ENCODE results near the gene CNNM3. TPM values are rescaled to one million over a fixed set of nuclear protein-coding genes. Genes with fewer than 3 reads are reported as not detected.

Gene CNNM3
- total RNA-seq, 2 donors from 2014 or later, result 17.9 to 22.0 TPM

DNA sequence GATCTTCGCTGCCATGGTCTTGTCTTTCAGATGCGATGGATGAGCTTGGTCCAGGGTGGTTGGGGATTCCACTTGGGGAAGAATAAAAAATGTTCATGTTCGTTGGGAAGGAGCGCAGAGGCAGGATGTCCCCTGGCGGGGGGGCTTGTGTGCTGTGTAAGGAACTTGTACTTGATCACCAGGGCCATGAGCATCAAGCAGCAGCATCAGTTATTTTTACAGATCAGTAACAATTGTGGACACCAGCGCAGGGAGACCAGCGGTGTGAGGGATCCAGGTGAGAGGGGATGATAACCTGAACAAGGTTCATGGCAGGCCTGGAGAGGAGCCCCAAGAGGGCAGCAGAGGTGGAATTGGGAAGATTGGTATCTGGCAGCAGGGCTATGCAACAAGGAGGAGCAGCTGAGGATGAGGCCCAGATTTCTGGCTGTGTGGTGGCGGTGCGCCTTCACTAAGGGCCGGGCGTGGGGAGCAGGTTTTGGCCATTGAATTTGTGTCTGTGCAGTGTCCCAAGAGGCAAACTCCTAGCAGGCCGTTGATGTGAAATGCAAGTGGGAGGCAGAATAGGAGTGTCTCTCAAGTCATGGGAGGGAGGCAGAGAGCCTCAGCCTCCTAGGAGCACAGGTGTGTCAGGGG lies 3.9 kb downstream of the CNNM3 start:
- no peak for ATAC-seq (replicated peaks)
- Mint-ChIP-seq H3K36me3 (ENCODE audit: low read depth) (peaks cover 48% of the 10 kb centered on the region), H3K4me3 (peak overlapping the region; percentile 84), H3K4me1 (peaks cover 37% of the 10 kb centered on the region), H3K27ac (peak overlapping the region; percentile 78), H3K9me3 (no peaks in the 10 kb centered on the region), H3K27me3 (no peaks in the 10 kb centered on the region)

DNA sequence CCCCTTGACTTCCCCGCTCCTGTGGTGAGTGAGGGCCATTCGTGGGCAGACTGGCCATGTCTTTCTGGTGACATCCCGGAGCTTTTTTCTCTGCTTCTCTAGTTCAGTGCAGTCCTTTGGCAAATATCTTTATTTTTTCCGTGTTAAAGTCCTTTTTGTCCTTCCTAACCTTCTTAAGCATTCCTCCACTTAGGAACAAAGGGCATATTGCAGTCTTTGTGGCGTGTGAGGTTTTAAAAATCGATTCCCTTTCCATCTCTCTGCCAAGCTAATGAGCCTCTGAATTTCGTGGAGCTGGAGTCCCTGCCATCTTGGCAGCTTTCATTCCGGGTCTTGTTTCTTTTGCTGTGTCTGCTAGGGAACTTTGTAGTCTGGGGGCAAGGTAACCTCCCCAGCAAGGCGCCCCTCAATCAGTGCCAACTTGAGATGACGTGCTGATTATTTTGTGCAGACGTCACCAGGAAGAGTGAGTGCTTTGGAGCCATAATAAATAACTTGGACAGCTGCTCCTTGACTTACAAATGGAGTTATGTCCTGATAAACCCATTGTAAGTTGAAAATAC lies 5.1 kb downstream of the CNNM3 start:
- Mint-ChIP-seq H3K4me3 (no peak overlapping the region), H3K9me3 (no peaks in the 10 kb centered on the region), H3K27me3 (no peaks in the 10 kb centered on the region), H3K36me3 (ENCODE audit: low read depth) (peaks cover 56% of the 10 kb centered on the region), H3K27ac (peak overlapping the region; percentile 78), H3K4me1 (peaks cover 32% of the 10 kb centered on the region)
- no peak for ATAC-seq (replicated peaks)

DNA sequence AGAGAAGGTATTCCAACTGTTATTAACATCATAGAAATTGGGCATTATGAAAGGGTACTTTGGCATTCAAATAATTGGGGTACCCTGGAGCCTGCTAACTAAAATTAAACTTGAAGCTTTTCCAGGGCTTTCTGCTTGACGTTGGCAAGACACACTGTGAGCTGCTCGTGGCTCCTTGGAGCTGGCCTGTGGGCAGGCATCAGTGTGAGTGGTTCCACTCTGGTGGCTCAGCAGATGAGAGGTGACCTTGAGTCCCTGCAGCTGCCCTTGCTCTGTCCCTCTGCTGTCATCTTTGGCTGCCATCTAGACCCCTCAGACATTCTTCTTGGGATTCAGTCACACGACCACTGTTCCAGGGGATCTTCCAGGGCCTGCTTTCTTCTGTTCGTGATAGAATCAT lies 6.7 kb downstream of the CNNM3 start:
- Mint-ChIP-seq H3K9me3 (no peaks in the 10 kb centered on the region), H3K27ac (peak overlapping the region; percentile 43), H3K4me3 (no peak overlapping the region), H3K36me3 (ENCODE audit: low read depth) (peaks cover 65% of the 10 kb centered on the region), H3K4me1 (peaks cover 30% of the 10 kb centered on the region), H3K27me3 (no peaks in the 10 kb centered on the region)
- no peak for ATAC-seq (replicated peaks)

DNA sequence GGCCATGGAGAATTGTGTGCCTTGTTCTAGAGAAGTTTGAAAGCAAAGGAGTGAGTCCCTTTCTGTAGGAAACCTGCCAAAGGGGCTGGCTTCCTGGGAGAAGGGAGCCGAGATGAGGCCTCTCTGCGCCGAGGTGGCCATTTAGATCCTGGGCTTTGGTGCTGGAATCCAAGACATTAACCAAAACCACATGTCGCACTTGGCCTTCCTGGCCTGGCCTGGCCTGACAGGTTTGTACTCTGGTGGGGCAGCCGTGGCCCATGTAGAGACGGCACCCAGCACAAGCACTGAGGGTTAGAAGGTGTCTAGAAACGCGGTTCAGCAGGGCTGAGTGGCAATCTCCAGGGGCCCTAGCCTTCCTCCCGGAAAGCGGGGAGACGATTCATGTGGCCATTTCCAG lies 7.1 kb downstream of the CNNM3 start:
- no peaks in the 10 kb centered on the region for H3K9me3 Mint-ChIP-seq

DNA sequence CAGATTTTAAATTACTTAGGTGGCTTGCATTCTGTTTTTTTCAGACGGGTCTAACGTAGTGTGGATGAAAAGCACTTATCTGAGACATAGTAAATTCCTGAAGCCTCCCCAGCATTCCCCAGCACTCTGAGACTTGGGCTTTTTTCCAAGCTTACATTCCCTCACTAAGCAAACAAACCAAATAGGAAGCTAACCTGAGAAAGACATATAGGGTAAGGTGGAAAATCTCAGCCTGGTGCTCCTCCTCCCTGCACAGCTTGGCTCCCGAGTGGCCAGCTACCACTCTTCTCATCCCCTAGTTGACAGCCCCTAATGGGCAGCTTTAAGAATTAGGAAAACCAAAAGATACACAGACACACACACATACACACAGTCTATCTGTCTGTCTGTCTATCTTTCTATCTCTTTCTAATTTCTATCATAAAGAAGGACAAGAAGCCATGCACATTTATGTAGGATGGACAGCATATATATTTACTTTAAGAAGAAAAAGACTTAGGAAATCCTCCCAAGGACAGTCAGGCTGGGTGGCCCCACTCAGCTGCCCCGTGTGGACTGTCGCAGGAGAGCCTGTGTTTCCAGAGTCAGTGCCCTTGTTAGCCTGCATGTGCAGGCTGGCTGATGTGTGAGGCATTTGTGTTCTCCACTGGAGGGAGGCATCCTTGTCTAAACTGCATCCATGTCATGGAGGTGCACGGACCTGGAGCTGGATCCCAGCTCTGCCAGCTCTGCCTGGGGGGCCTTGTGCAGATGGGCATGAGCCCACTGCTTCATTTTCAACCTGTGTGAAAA lies 8.2 kb downstream of the CNNM3 start:
- H3K27ac Mint-ChIP-seq, result peak overlapping the region; percentile 5
- ATAC-seq (replicated peaks), result no peak
- no peaks in the 10 kb centered on the region for H3K9me3 Mint-ChIP-seq
- H3K4me1 Mint-ChIP-seq, result peaks cover 15% of the 10 kb centered on the region
- H3K36me3 Mint-ChIP-seq (ENCODE audit: low read depth), result peaks cover 65% of the 10 kb centered on the region
- no peak overlapping the region for H3K4me3 Mint-ChIP-seq
- no peaks in the 10 kb centered on the region for H3K27me3 Mint-ChIP-seq

More for the DNA sequence above, 7.1 kb downstream of the CNNM3 start:
- Mint-ChIP-seq H3K4me3 (no peak overlapping the region), H3K4me1 (peaks cover 26% of the 10 kb centered on the region), H3K27ac (no peak overlapping the region), H3K27me3 (no peaks in the 10 kb centered on the region), H3K36me3 (ENCODE audit: low read depth) (peaks cover 65% of the 10 kb centered on the region)
- ATAC-seq (replicated peaks), result no peak

DNA sequence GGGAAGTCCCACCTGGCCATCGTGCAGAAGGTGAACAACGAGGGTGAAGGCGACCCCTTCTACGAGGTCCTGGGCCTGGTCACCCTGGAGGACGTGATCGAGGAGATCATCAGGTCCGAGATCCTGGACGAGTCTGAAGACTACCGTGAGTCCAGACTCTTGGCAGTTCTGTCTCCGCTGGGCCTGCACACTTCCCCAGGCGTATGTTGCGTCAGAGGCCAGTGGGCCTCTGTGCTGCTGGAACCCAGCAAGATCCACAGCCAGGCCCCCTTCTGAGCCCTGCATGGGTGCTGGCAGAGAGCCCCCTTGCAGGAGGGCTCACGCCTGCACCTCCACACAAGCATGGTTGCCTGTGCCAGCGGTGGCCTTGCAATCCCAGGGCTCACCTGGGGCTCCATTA lies 9.0 kb downstream of the CNNM3 start:
- Mint-ChIP-seq H3K27ac (no peak overlapping the region), H3K9me3 (no peaks in the 10 kb centered on the region)
- ATAC-seq (replicated peaks), result no peak

DNA sequence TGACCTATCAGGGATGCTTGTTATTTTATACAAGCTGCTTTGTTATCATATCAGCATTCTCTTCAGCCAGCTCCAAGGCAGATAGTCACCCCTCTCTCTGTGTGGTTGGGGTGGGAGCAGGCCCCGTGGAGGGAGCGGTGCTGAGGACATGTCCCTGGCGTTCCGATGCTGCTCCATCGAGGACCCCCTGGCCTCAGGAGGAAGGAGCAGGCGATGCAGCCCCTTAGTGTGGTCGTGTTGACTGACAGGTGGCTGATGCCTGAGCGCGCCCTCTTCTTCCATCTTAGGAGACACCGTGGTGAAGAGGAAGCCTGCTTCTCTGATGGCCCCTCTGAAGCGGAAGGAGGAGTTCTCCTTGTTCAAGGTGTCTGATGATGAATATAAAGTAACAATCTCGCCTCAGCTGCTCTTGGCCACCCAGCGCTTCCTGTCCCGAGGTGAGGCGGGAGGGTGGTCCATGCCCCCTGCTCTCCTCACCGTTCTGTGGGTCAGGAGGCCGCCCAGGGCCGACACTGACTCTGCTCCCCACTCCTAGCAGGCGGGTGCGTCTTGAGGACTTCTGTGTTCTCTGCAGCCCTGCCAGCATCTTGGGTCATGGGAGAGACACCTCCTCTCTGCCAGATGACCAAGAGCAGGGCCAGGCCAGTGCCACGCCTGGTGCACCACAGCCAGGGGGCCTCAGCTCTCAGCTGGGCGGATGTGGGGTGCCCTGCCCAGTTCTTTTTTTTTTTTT lies 10.6 kb downstream of the CNNM3 start:
- no peak overlapping the region for H3K27ac Mint-ChIP-seq
- peaks cover 79% of the 10 kb centered on the region for H3K36me3 Mint-ChIP-seq (ENCODE audit: low read depth)
- no peak for ATAC-seq (replicated peaks)

More for the DNA sequence above, 9.0 kb downstream of the CNNM3 start:
- peaks cover 67% of the 10 kb centered on the region for H3K36me3 Mint-ChIP-seq (ENCODE audit: low read depth)
- no peaks in the 10 kb centered on the region for H3K27me3 Mint-ChIP-seq
- H3K4me3 Mint-ChIP-seq, result no peak overlapping the region
- H3K4me1 Mint-ChIP-seq, result peaks cover 8% of the 10 kb centered on the region

DNA sequence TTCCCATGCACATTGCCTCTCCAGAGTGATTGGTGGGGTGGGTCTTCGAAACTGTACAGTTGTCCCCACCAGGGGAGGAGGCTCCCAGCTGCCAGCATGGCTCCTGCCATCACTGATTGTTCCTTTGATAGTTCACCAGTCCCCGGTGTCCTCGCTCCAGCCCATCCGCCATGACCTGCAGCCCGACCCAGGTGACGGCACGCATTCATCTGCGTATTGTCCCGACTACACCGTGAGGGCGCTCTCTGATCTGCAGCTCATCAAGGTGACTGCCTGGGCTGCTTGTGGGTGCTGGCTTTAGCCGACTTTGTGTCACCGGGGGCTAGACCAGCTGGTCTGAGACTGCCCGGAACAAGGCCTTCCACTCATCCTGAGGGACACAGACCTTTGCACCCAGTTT lies 12.4 kb downstream of the CNNM3 start:
- ATAC-seq (replicated peaks), result no peak
- Mint-ChIP-seq H3K4me1 (no peaks in the 10 kb centered on the region), H3K36me3 (ENCODE audit: low read depth) (peaks cover 89% of the 10 kb centered on the region), H3K9me3 (no peaks in the 10 kb centered on the region), H3K4me3 (no peak overlapping the region), H3K27me3 (no peaks in the 10 kb centered on the region), H3K27ac (peak overlapping the region; percentile 13)

More for the DNA sequence above, 10.6 kb downstream of the CNNM3 start:
- Mint-ChIP-seq H3K4me3 (no peak overlapping the region), H3K4me1 (no peaks in the 10 kb centered on the region), H3K9me3 (no peaks in the 10 kb centered on the region), H3K27me3 (no peaks in the 10 kb centered on the region)

DNA sequence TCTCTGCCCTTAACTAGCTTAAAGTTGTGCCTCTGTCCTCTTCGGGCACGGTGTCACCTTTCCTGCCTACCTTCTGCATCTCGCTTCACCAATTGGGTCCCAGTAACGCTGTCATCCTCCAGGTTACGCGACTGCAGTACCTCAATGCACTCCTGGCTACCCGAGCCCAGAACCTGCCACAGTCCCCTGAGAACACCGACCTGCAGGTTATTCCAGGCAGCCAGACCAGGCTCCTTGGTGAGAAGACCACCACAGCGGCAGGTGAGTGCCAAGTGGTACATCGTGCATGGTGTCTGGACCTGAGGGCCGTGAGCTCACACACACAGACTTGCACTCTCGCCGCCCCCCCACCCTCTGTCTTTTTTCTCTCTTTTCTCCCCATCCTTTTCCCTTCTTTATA lies 12.8 kb downstream of the CNNM3 start:
- no peaks in the 10 kb centered on the region for H3K9me3 Mint-ChIP-seq
- H3K27me3 Mint-ChIP-seq, result no peaks in the 10 kb centered on the region

DNA sequence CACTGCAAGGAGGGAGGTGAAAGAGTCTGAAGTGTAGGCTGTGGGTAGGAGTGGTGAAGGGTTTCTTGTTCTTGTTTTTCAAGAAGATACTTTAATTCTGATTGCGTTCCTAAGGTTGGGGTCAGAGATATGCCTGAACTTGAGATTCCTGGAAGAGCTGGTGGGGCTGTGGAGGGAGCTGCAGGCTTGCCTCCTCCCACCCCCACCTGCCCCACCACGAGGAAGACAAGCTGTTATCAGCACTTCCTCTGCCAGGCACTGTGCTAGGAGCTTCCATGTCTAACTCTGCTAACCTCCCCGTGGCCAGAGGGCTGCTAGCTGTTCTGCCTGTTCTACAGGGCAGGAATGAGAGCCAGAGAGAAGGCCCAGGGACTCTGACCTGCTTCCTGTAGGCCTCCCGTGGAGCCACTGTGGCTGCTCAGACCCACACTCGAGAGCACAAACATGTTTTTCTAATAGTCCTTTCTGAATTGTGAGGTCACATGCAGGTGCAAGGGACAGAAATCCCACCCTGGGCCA lies 14.0 kb downstream of the CNNM3 start:
- Mint-ChIP-seq H3K36me3 (ENCODE audit: low read depth) (peaks cover 94% of the 10 kb centered on the region), H3K27ac (peak overlapping the region; percentile 7), H3K4me1 (no peaks in the 10 kb centered on the region), H3K9me3 (no peaks in the 10 kb centered on the region), H3K27me3 (no peaks in the 10 kb centered on the region), H3K4me3 (no peak overlapping the region)
- no peak for ATAC-seq (replicated peaks)

More for the DNA sequence above, 12.8 kb downstream of the CNNM3 start:
- ATAC-seq (replicated peaks), result no peak
- Mint-ChIP-seq H3K36me3 (ENCODE audit: low read depth) (peaks cover 93% of the 10 kb centered on the region), H3K4me1 (no peaks in the 10 kb centered on the region), H3K4me3 (no peak overlapping the region), H3K27ac (peak overlapping the region; percentile 13)

DNA sequence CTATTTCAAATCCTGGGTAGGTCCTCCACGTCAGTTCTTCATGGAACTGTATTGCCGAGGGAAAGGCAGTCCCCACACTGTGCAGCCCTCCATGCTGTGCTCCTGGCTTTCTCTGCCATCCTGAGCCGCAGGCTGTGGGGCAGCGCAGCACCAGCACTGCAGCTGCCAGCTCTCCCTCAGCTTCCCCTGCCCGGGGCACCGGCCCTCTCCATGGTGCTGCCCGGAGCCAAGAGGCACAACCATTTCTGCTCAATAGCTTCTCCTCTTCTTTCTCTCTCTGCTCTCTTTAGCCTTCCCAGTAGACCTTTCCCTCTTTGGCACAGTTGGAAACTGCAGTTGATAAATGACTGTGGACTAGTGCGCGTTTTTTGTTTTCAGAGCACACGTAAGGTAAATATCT lies 15.6 kb downstream of the CNNM3 start:
- H3K27me3 Mint-ChIP-seq, result no peaks in the 10 kb centered on the region
- no peaks in the 10 kb centered on the region for H3K9me3 Mint-ChIP-seq
- H3K4me1 Mint-ChIP-seq, result no peaks in the 10 kb centered on the region
- H3K4me3 Mint-ChIP-seq, result no peak overlapping the region
- H3K36me3 Mint-ChIP-seq (ENCODE audit: low read depth), result peaks cover 96% of the 10 kb centered on the region
- no peak for ATAC-seq (replicated peaks)
- H3K27ac Mint-ChIP-seq, result no peak overlapping the region

DNA sequence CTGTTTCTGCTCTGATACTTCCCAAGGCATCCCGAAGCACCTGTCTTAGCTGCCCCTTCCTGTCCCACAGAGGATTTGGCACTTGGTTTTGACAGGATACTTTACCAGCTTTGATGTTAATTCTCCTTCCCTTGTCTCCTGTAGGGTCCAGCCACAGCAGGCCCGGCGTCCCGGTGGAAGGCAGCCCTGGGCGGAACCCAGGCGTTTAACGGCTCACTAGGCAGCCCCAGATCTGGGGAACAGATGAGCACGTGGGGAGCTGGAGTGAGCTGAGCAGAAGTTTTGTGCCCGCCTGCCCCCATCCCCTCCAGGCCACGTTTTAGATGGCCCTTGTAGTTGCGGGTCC lies 16.3 kb downstream of the CNNM3 start:
- ATAC-seq (replicated peaks), result no peak
- no peaks in the 10 kb centered on the region for H3K4me1 Mint-ChIP-seq
- no peak overlapping the region for H3K27ac Mint-ChIP-seq
- peaks cover 92% of the 10 kb centered on the region for H3K36me3 Mint-ChIP-seq (ENCODE audit: low read depth)
- no peak overlapping the region for H3K4me3 Mint-ChIP-seq
- H3K9me3 Mint-ChIP-seq, result no peaks in the 10 kb centered on the region
- no peaks in the 10 kb centered on the region for H3K27me3 Mint-ChIP-seq

DNA sequence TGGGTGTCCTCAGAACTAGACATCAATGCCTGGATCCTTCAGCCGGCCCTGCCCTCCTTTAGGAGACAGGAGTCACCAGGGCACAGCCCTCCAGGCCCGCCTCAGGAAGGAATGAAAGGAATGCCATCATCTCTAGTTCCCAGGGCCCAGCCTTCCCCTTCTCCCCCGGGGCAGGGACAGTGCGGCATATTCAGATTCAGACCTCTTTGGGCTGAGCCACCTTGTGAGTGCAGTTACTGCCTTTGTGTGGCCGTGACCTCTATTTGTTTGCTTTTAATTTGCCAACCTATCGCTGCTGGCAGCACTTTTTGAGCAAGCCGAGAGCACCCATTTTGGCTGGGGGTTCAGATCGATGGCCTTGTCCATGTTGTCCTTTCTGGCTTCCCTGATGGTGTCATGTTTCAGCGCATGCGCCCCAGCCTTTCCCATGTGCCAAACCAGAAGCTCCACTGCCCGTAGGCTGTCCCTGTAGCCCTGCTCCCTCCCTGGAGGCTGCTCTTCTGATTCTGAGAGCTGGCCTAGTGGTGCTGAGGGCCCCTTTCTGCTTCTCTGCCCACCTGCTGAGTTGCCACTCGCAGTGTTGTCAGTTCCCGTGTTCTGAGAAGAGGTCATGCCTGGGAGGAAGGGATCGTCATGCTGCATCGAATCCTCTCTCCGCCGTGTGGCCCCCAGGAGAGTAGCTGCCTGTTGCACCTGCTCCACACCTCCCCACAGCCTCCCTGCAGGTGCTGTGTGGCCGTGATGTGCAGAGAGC lies 16.9 kb downstream of the CNNM3 start:
- H3K27me3 Mint-ChIP-seq, result no peaks in the 10 kb centered on the region
- no peak overlapping the region for H3K4me3 Mint-ChIP-seq
- H3K36me3 Mint-ChIP-seq (ENCODE audit: low read depth), result peaks cover 86% of the 10 kb centered on the region
- H3K9me3 Mint-ChIP-seq, result no peaks in the 10 kb centered on the region
- peak overlapping the region; percentile 37 for H3K27ac Mint-ChIP-seq
- ATAC-seq (replicated peaks), result no peak
- no peaks in the 10 kb centered on the region for H3K4me1 Mint-ChIP-seq

DNA sequence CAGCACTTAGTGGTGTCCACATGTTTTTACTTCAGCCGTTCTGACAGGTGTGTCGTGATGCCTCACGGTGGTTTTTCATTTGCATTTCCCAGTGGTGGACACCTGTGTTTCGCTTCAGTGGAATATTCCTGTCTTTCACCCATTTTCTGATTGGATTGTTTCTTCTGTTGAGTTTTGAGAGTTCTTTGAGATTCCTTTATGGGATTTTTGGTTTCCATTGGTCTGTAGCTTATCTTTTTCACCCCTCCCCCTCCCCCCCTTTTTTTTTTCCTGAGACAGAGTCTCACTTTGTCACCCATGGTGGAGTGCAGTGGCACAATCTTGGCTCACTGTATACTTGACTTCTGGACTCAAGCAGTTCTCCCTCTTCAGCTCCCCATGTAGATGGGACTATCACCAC lies 19.8 kb downstream of the CNNM3 start:
- Mint-ChIP-seq H3K9me3 (no peaks in the 10 kb centered on the region), H3K27ac (no peak overlapping the region), H3K36me3 (ENCODE audit: low read depth) (peaks cover 57% of the 10 kb centered on the region), H3K27me3 (no peaks in the 10 kb centered on the region), H3K4me3 (no peak overlapping the region), H3K4me1 (no peaks in the 10 kb centered on the region)
- ATAC-seq (replicated peaks), result no peak
